Caco-2 (cell line): Measurements from ENCODE around the gene FBXO34. TPM values are rescaled to one million over a fixed set of nuclear protein-coding genes. Genes with fewer than 3 reads are reported as not detected.

Experiments used
- BruUV-seq: library from RNA; stranded (reverse); fragments of 400-500 nt; replicated peaks from 2 replicates; lab custom pipeline; 2021; lab: Mats Ljungman, UMichigan
- CTCF ChIA-PET: fragments of 300-600 bp; sonication (Branson Sonifier 250); formaldehyde crosslinking; loops from one replicate; lab custom pipeline; 2022; ENCODE audit warnings: antibody characterized with exemption; lab: Charles Lee
- POLR2A ChIA-PET: fragments of 300-600 bp; sonication (Branson Sonifier 250); formaldehyde crosslinking; loops from one replicate; lab custom pipeline; 2022; ENCODE audit warnings: antibody characterized with exemption; lab: Charles Lee
- DNase-seq, 2 experiments: peaks; one replicate each; pipeline versions ENCODE4 v3.0.0 to v3.0.0-alpha.2; 2020 to 2022
- H3K27me3 ChIP-seq: replicated peaks from 2 replicates; pipeline ENCODE4 v1.6.0; 2011; ENCODE audit warnings: low read length; ENCODE audit not compliant: control insufficient read depth, insufficient read depth
- H3K36me3 ChIP-seq: 2 replicates; pipeline ENCODE4 v1.5.1; 2011; ENCODE audit warnings: low read length; ENCODE audit not compliant: control insufficient read depth, insufficient read depth
- H3K4me1 ChIP-seq: fragments of 250-450 bp; sonication (Bioruptor Pico); 2 replicates; pipeline ENCODE4 v1.5.1; 2020; ENCODE audit warnings: mild to moderate bottlenecking
- H3K4me3 ChIP-seq: 2 replicates; pipeline ENCODE4 v1.5.1; 2011; ENCODE audit warnings: low read depth, mild to moderate bottlenecking, control low read depth, low read length
- H3K9me3 ChIP-seq: fragments of 250-450 bp; sonication (Bioruptor Pico); 2 replicates; pipeline ENCODE4 v1.5.1; 2020; ENCODE audit warnings: mild to moderate bottlenecking, moderate library complexity
- H3K27ac Mint-ChIP-seq: one replicate; pipeline ENCODE4 v1.8.0; 2022; ENCODE audit warnings: mixed read lengths; ENCODE audit not compliant: unreplicated experiment
- H3K27me3 Mint-ChIP-seq: one replicate; pipeline ENCODE4 v1.8.0; 2022; ENCODE audit warnings: mixed read lengths; ENCODE audit not compliant: insufficient read depth, unreplicated experiment
- H3K36me3 Mint-ChIP-seq: one replicate; pipeline ENCODE4 v1.8.0; 2022; ENCODE audit warnings: mild to moderate bottlenecking, mixed read lengths; ENCODE audit not compliant: insufficient read depth, unreplicated experiment
- H3K4me1 Mint-ChIP-seq: one replicate; pipeline ENCODE4 v1.8.0; 2022; ENCODE audit warnings: low read depth, mixed read lengths; ENCODE audit not compliant: unreplicated experiment
- H3K4me3 Mint-ChIP-seq: one replicate; pipeline ENCODE4 v1.8.0; 2022; ENCODE audit warnings: mild to moderate bottlenecking, moderate library complexity, mixed read lengths; ENCODE audit not compliant: unreplicated experiment
- H3K9me3 Mint-ChIP-seq: one replicate; pipeline ENCODE4 v1.8.0; 2022; ENCODE audit warnings: mixed read lengths; ENCODE audit not compliant: unreplicated experiment
- CTCF ChIP-seq, 2 experiments: fragments of 200-600 bp in 1 of 2; IDR thresholded peaks; 1 replicate in 1 of 2; 2 replicates in 1 of 2; pipeline versions ENCODE4 v1.5.1 to v1.8.0; 2011 to 2022; ENCODE audit warnings: antibody characterized with exemption in 1 of 2, control low read depth in 1 of 2, inconsistent platforms in 1 of 2, low read depth in 1 of 2, low read length in 1 of 2, mild to moderate bottlenecking in 1 of 2, moderate library complexity in 1 of 2; ENCODE audit not compliant: insufficient read depth in 1 of 2, severe bottlenecking in 1 of 2, unreplicated experiment in 1 of 2
- intact Hi-C: fragments of 100-400 bp; cut with micrococcal nuclease; formaldehyde crosslinking; loops from one replicate; pipeline ENCODE4 v1.10.0; 2022; ENCODE audit not compliant: unreplicated experiment
- total RNA-seq: library from RNA; stranded (reverse); gene quantifications from 2 replicates; pipeline ENCODE4 v1.2.3, GENCODE V29; 2022

Gene FBXO34
- total RNA-seq, 1 experiment from 2014 or later: 23.7 TPM

- Histone ChIP-seq H3K4me3 (no peak overlapping the region), H3K4me1 (no peaks in the 10 kb centered on the region), H3K9me3 (no peaks in the 10 kb centered on the region), H3K36me3 (no peaks in the 10 kb centered on the region), H3K27me3 (no peaks in the 10 kb centered on the region)
- CTCF ChIA-PET: no interaction called here
- H3K4me3 Mint-ChIP-seq: no peak overlapping the region
- H3K36me3 Mint-ChIP-seq: no peaks in the 10 kb centered on the region
- no TSS peak for BruUV-seq
- peaks cover 13% of the 10 kb centered on the region for H3K27me3 Mint-ChIP-seq
- no peak for DNase-seq
- H3K27ac Mint-ChIP-seq: no peak overlapping the region
- H3K4me1 Mint-ChIP-seq: peaks cover 5% of the 10 kb centered on the region
- no peak for TF ChIP-seq CTCF (IDR thresholded peaks at IDR 0.05; ENCODE audit: insufficient read depth in 1 of 2, low read depth in 1 of 2, low read length in 1 of 2, severe bottlenecking in 1 of 2, unreplicated experiment in 1 of 2)
- intact Hi-C loops: no loop called here
- no peaks in the 10 kb centered on the region for H3K9me3 Mint-ChIP-seq
- POLR2A ChIA-PET: no interaction called here
Observed at GRCh38 chr14:55253276-55253675, 17.9 kb upstream of the FBXO34 start.

DNA sequence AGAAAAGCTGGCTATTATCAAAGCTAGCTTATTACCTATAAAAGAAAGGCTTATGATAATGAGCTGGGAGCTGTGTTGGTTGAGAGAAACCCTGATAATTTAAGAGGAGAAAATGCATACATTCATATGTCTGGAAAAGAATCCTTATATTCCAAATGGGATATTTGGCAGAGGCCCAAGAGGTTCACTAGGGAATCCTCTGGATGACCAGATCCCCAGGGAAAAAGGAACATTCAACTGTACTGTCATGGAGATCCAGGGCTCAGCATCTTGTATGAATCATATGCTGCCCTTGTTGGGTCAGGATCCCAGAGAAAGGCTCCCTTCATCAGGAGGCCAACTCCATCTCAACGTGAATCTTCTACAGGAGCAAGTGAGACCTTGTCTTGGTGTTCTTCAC is 16.6 kb upstream of the FBXO34 start:
- Mint-ChIP-seq H3K27ac (no peak overlapping the region), H3K27me3 (peaks cover 10% of the 10 kb centered on the region), H3K4me3 (no peak overlapping the region), H3K9me3 (no peaks in the 10 kb centered on the region), H3K4me1 (peaks cover 5% of the 10 kb centered on the region), H3K36me3 (no peaks in the 10 kb centered on the region)
- ChIA-PET POLR2A (no interaction called here), CTCF (no interaction called here)
- Histone ChIP-seq H3K27me3 (no peaks in the 10 kb centered on the region), H3K36me3 (no peaks in the 10 kb centered on the region), H3K9me3 (no peaks in the 10 kb centered on the region), H3K4me3 (no peak overlapping the region), H3K4me1 (no peaks in the 10 kb centered on the region)
- DNase-seq: no peak
- intact Hi-C loops: no loop called here
- no peak for TF ChIP-seq CTCF (IDR thresholded peaks at IDR 0.05; ENCODE audit: insufficient read depth in 1 of 2, low read depth in 1 of 2, low read length in 1 of 2, severe bottlenecking in 1 of 2, unreplicated experiment in 1 of 2)
- no TSS peak for BruUV-seq

GRCh38 chr14:55255979-55256378 is 15.2 kb upstream of the FBXO34 start:
- H3K9me3 ChIP-seq: no peaks in the 10 kb centered on the region
- BruUV-seq: no TSS peak
- H3K36me3 ChIP-seq: no peaks in the 10 kb centered on the region
- no peak for DNase-seq
- Mint-ChIP-seq H3K4me1 (peaks cover 5% of the 10 kb centered on the region), H3K27me3 (peaks cover 10% of the 10 kb centered on the region), H3K9me3 (no peaks in the 10 kb centered on the region), H3K36me3 (no peaks in the 10 kb centered on the region), H3K27ac (no peak overlapping the region), H3K4me3 (no peak overlapping the region)
- H3K4me3 ChIP-seq: no peak overlapping the region
- POLR2A ChIA-PET: no interaction called here
- CTCF ChIA-PET: no interaction called here
- no peaks in the 10 kb centered on the region for H3K4me1 ChIP-seq
- no peak for TF ChIP-seq CTCF (IDR thresholded peaks at IDR 0.05; ENCODE audit: insufficient read depth in 1 of 2, low read depth in 1 of 2, low read length in 1 of 2, severe bottlenecking in 1 of 2, unreplicated experiment in 1 of 2)
- H3K27me3 ChIP-seq: no peaks in the 10 kb centered on the region
- intact Hi-C loops: no loop called here
